T-helper 17 cell (primary cell): ENCODE data around the gene CSPG5. TPM values are rescaled to one million over a fixed set of nuclear protein-coding genes. Genes with fewer than 3 reads are reported as not detected.

Experiments
- ATAC-seq: fragments of 150-1000 bp; cut with Tn5 transposase; 2 replicates; pipeline ENCODE4 v1.10.0; 2021; ENCODE audit warnings: mild to moderate bottlenecking, moderate library complexity
- DNase-seq, 3 donors: peaks; one replicate each; pipeline versions ENCODE4 v3.0.0 to v3.0.0-alpha.2; 2020 to 2021
- H3K9me3 ChIP-seq: one replicate; pipeline ENCODE4 v1.7.0; 2013; ENCODE audit warnings: low read length, mild to moderate bottlenecking; ENCODE audit not compliant: control insufficient read depth, poor library complexity, severe bottlenecking
- H3K27ac Mint-ChIP-seq: one replicate; pipeline ENCODE4 v1.8.0; 2022; ENCODE audit warnings: mild to moderate bottlenecking, moderate library complexity, mixed read lengths
- H3K27me3 Mint-ChIP-seq: one replicate; pipeline ENCODE4 v1.8.0; 2022; ENCODE audit warnings: mixed read lengths
- H3K36me3 Mint-ChIP-seq: one replicate; pipeline ENCODE4 v1.8.0; 2022; ENCODE audit warnings: low read depth, mixed read lengths
- H3K4me1 Mint-ChIP-seq: one replicate; pipeline ENCODE4 v1.8.0; 2022; ENCODE audit warnings: mild to moderate bottlenecking, mixed read lengths
- H3K4me3 Mint-ChIP-seq: one replicate; pipeline ENCODE4 v1.8.0; 2022; ENCODE audit warnings: mild to moderate bottlenecking, moderate library complexity, mixed read lengths
- total RNA-seq, 4 donors: library from RNA in 2 of 4; stranded (reverse) in 2 of 4; gene quantifications; one replicate each; pipeline ENCODE4 v1.2.3 and lab custom pipeline; 2022 to 2026

Gene CSPG5
- total RNA-seq, 2 donors from 2014 or later = 0.21 to 0.35 TPM

DNA sequence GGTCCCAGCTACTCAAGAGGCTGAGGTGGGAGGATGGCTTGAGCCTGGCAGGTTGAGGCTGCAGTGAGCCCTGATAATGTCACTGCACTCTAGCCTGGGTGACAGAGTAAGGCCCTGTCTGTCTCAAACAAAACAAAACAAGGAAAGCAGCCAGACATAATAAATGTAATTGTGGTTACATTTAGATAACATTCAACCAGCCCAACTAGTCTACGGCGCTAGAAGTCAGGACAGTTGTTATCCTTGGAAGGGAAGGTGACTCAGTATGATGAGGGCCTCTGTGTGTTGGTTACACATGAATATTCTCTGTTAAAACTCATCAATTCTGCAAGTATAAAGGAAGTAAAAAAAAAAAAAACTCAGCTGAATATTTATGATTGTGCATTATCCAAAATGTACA is 27.0 kb upstream of the CSPG5 start:
- H3K27ac Mint-ChIP-seq = peak overlapping the region; percentile 59
- H3K9me3 ChIP-seq = no peaks in the 10 kb centered on the region
- H3K4me1 Mint-ChIP-seq = no peaks in the 10 kb centered on the region
- DNase-seq (no peak), ATAC-seq (no peak)
- no peak overlapping the region for H3K4me3 Mint-ChIP-seq
- no peaks in the 10 kb centered on the region for H3K27me3 Mint-ChIP-seq
- H3K36me3 Mint-ChIP-seq = peaks cover 9% of the 10 kb centered on the region

DNA sequence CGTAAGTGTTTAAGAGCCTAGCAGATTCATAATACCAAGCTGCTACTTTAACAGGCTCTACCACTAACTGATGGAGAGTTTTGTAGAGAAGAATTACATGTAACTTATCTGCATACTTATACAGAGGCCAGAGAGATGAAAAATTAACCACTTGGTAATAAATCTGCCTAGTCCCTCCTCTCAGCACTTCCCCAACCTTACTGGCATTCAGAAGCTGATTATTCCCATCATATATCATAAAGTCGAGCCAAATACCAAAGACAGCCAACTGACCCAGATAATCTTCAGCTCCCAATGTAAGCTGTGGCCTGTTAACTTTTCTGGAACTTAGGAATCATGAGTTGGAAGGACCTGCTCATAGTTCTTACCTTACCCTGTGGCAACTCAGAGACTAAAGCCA is 25.5 kb upstream of the CSPG5 start:
- no peaks in the 10 kb centered on the region for H3K27me3 Mint-ChIP-seq
- H3K4me3 Mint-ChIP-seq = no peak overlapping the region
- H3K4me1 Mint-ChIP-seq = no peaks in the 10 kb centered on the region
- ATAC-seq (no peak), DNase-seq (no peak)
- peaks cover 2% of the 10 kb centered on the region for H3K36me3 Mint-ChIP-seq
- no peaks in the 10 kb centered on the region for H3K9me3 ChIP-seq
- no peak overlapping the region for H3K27ac Mint-ChIP-seq

DNA sequence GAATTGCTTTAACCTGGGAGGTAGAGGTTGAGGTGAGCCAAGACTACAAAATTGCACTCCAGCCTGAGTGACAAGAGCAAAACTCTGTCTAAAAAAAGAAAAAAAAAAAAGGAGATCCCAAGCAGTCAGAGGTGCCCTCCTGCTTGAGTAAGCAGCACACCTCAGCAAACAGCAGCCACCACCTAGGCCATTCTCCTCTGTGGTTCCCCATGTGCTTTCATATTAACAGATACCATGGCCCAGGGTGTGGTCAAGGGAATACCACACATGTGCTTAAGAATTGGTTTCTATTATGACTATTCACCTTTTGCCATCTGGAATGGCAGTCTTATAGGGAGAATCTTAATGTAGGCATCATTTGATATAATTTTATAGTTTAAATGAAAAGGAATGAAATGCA is 24.7 kb upstream of the CSPG5 start:
- peaks cover 2% of the 10 kb centered on the region for H3K36me3 Mint-ChIP-seq
- no peaks in the 10 kb centered on the region for H3K4me1 Mint-ChIP-seq
- H3K27me3 Mint-ChIP-seq = no peaks in the 10 kb centered on the region
- DNase-seq (no peak), ATAC-seq (no peak)
- H3K9me3 ChIP-seq = no peaks in the 10 kb centered on the region
- H3K4me3 Mint-ChIP-seq = no peak overlapping the region
- H3K27ac Mint-ChIP-seq = no peak overlapping the region

DNA sequence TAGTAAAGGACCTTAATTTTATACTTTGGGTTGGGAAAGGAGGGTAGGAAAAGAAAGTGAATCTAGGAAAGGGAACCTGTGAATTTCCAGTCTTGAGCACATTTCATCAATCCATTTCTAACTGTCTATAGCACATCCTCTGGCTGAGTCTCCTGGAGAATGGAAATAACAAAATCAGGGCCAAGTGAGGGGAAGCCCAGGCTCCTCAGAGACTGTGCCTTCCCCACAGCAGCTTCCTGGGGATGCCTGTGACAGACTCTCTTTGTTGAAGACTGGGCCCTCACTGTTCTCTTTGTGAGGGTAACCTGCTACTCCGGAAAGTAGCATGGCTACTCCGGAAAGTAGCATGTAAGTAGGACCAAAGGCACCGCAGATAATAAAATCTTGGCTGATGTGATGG is 22.6 kb upstream of the CSPG5 start:
- DNase-seq (no peak), ATAC-seq (no peak)
- H3K4me1 Mint-ChIP-seq = no peaks in the 10 kb centered on the region
- no peak overlapping the region for H3K4me3 Mint-ChIP-seq
- peaks cover 5% of the 10 kb centered on the region for H3K36me3 Mint-ChIP-seq
- no peak overlapping the region for H3K27ac Mint-ChIP-seq
- H3K9me3 ChIP-seq = no peaks in the 10 kb centered on the region
- no peaks in the 10 kb centered on the region for H3K27me3 Mint-ChIP-seq

DNA sequence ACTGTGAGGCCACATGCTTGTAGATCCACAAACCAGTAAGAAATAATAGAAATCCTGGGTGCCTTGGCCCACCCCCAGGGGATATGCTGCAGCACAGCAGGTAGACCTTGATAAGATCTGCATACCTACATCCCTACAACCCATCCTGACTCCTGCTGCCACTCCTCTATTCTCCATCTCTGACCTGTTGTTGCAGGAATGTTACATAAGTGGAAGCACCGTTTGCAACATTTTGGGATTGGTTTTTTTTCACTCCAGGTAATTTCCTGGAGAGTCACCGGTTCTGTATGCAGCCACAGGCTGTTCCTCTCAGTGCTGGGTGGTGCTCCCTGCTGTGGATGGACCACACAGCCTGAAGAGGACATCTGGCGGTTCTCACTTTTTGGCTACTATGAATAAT is 16.1 kb upstream of the CSPG5 start:
- H3K27me3 Mint-ChIP-seq = no peaks in the 10 kb centered on the region
- no peak for ATAC-seq
- peaks cover 6% of the 10 kb centered on the region for H3K36me3 Mint-ChIP-seq
- no peaks in the 10 kb centered on the region for H3K9me3 ChIP-seq
- H3K4me3 Mint-ChIP-seq = peak overlapping the region; percentile 36
- H3K4me1 Mint-ChIP-seq = no peaks in the 10 kb centered on the region
- DNase-seq = no peak
- H3K27ac Mint-ChIP-seq = no peak overlapping the region

DNA sequence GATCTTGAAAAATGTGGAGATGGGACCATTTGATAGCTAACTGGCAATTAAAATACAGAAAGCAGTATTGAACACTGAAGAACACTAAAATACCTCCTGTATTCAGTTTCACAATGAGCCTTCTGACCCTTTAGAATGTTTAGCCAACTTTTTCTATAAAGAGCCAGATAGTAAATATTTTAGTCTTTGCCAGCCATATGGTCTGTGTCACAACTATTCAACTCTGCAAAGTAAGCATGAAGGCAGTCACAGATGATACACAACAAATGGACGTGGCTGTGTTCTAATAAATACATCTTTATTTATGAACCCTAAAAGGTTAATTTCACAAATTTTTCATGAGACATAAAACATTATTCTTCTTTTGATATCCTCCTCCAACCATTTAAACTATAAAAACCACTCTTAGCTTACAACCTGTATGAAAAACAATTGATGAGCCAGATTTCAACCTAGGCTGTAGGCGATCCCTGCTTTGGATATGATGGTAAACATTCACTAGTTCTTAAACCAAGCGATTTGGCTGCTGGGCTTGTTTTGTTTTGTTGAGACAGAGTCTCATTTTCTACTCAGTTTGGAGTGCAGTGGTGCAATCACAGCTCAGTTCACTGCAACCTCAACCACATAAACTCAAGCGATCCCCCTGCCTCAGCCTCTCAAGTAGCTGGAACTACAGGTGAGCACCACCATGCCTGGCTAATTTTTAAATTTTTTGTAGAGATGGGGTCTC is 13.6 kb upstream of the CSPG5 start:
- H3K27ac Mint-ChIP-seq = peak overlapping the region; percentile 8
- ATAC-seq = no peak
- peaks cover 3% of the 10 kb centered on the region for H3K36me3 Mint-ChIP-seq
- no peak overlapping the region for H3K4me3 Mint-ChIP-seq
- H3K27me3 Mint-ChIP-seq = no peaks in the 10 kb centered on the region
- DNase-seq = no peak
- no peaks in the 10 kb centered on the region for H3K4me1 Mint-ChIP-seq
- no peaks in the 10 kb centered on the region for H3K9me3 ChIP-seq

DNA sequence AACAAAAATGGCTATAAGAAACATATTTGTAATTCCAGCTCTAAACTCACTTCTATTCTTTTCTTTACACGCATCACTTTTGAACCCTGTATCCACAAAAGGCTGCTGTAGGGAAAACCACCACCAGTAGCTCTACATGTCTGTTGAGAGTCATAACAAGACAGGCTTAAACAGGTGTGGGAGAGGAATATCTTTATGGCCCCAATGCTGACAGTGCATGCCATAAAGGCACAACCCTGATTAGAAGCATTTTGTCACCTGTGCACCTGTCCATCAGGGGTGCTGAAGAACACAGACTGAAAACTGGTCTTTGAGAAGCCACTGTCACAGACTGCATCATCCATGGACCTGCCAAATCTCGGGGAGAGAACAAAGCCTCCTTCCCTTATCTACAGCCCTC is 11.6 kb upstream of the CSPG5 start:
- no peak for ATAC-seq
- H3K4me3 Mint-ChIP-seq = no peak overlapping the region

DNA sequence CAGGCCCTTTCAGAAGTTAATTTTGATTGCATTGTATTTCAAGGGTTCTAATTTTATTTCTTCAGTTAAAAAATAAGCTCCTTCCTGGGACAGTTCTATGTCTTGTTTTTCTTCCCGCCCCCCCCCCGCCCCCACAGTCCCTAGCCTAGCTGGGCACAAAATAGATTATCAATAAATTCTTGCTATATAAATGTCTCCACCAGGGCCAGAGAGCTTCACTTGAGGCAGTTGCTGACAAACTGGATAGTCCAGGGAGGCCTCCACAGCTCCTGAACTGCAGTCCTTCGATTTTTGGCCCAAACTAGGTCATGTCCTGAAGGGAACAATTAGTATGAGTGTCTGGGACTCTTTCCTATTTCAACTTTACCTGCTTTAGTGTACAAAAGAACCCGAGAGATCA is 9.9 kb upstream of the CSPG5 start:
- H3K27me3 Mint-ChIP-seq = no peaks in the 10 kb centered on the region
- H3K36me3 Mint-ChIP-seq = no peaks in the 10 kb centered on the region
- ATAC-seq (no peak), DNase-seq (no peak)
- H3K9me3 ChIP-seq = no peaks in the 10 kb centered on the region
- H3K4me3 Mint-ChIP-seq = no peak overlapping the region
- no peaks in the 10 kb centered on the region for H3K4me1 Mint-ChIP-seq
- no peak overlapping the region for H3K27ac Mint-ChIP-seq

More for the DNA sequence above, 11.6 kb upstream of the CSPG5 start:
- DNase-seq = no peak
- peaks cover 3% of the 10 kb centered on the region for H3K36me3 Mint-ChIP-seq
- no peaks in the 10 kb centered on the region for H3K4me1 Mint-ChIP-seq
- H3K9me3 ChIP-seq = no peaks in the 10 kb centered on the region
- H3K27me3 Mint-ChIP-seq = no peaks in the 10 kb centered on the region
- peak overlapping the region; percentile 72 for H3K27ac Mint-ChIP-seq

DNA sequence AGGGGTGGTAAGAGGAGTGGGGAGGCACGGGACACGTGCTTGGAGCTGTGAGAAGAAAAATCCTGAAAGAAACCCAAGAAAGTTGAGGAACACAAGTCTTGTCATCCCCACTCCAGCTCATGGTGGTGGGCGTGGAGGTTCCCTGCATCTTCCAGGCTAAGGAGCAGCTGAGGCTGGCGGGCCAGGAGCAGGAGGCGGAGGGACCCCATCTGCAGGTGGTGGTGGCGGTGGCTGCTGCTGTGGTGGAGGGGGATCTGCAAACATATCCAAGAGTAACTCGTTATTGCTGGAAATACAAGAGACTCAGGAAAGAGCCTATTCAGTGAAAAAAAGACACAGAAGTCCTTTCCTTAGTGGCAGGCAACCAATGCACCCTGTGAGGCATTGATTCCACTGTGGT is 9.4 kb upstream of the CSPG5 start:
- Mint-ChIP-seq H3K4me1 (no peaks in the 10 kb centered on the region), H3K27ac (no peak overlapping the region), H3K27me3 (no peaks in the 10 kb centered on the region), H3K4me3 (no peak overlapping the region), H3K36me3 (no peaks in the 10 kb centered on the region)
- H3K9me3 ChIP-seq = no peaks in the 10 kb centered on the region
- no peak for DNase-seq
- no peak for ATAC-seq

DNA sequence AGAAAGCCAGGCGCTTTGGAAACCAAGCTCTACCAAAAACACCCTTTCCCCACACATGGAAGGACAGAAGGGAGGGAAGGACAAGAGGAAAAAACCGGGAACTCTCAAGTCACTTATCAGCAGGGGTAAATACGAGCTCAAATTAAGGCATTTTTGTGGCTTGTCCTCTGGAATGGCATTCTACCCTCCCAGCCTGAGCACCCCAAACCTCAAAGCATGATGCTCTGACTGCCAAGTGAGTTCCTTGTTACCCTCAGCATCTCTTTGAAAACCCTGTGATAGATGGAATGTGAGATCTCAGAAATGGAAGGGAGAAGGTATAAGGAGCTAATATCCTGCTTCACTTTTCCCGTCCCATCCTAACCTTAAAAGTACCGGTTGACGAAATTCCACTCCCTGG is 8.1 kb upstream of the CSPG5 start:
- no peak for ATAC-seq
- H3K4me3 Mint-ChIP-seq = no peak overlapping the region
- no peaks in the 10 kb centered on the region for H3K4me1 Mint-ChIP-seq
- no peak overlapping the region for H3K27ac Mint-ChIP-seq
- H3K36me3 Mint-ChIP-seq = no peaks in the 10 kb centered on the region
- no peak for DNase-seq
- H3K9me3 ChIP-seq = no peaks in the 10 kb centered on the region
- H3K27me3 Mint-ChIP-seq = no peaks in the 10 kb centered on the region

DNA sequence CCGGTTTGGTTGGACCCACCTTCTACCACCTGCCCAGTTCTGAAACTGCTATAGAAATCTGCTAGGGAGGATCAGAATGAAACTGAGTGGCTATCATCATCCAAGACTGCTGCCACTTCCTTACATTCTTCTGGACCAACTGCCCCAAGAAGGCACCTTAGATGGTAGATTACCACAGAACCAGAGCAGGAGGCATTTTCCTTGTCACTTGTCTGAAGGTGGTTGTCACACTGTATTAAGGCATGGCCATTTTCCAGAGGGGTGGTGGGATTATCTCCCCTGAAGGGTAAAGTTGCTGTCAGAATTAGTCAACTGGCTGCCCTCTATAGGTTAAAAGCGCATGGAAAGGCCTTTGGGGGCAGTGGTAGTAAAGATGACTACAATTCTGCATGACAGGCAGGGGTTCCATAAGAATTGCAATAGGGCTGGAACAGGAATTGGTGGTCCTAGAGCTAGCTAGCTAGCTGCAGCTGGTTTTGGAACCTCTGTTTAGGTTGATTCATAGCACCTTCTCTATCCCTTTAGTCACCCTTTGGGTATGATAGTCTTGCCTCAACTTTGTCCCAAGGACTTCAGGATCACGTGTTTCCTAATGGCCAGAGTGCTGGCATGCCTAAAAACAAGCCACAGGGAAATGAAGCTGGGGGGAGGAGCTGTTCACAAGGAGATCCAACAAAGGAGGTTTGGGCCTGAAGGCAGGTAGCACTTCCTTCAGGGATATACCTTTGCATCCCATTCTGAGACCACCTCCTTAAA is 4.8 kb upstream of the CSPG5 start:
- no peak overlapping the region for H3K27ac Mint-ChIP-seq
- H3K4me1 Mint-ChIP-seq = peaks cover 6% of the 10 kb centered on the region
- ATAC-seq (no peak), DNase-seq (no peak)
- peaks cover 15% of the 10 kb centered on the region for H3K27me3 Mint-ChIP-seq
- H3K36me3 Mint-ChIP-seq = peaks cover 2% of the 10 kb centered on the region
- H3K4me3 Mint-ChIP-seq = no peak overlapping the region
- no peaks in the 10 kb centered on the region for H3K9me3 ChIP-seq

DNA sequence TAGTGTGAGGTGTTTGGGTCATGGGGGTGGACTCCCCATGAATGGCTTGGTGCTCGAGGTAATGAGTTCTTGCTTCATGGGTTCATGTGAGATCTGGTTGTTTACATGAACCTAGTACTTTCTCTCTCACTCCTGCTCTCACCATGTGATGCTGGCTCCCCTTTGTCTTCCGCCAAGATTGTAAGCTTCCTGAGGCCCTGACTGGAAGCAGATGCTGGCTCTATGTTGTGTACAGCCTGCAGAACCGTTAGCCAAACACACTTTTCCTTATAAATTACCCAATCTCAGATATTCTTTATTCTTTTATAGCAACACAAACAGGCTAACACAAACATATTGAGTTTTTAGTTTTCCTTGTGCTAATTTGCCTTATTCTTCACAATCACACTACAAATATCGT is 3.2 kb upstream of the CSPG5 start:
- Mint-ChIP-seq H3K36me3 (peaks cover 2% of the 10 kb centered on the region), H3K4me1 (peaks cover 6% of the 10 kb centered on the region), H3K27ac (no peak overlapping the region), H3K4me3 (no peak overlapping the region), H3K27me3 (peaks cover 15% of the 10 kb centered on the region)
- no peaks in the 10 kb centered on the region for H3K9me3 ChIP-seq
- DNase-seq (no peak), ATAC-seq (no peak)

DNA sequence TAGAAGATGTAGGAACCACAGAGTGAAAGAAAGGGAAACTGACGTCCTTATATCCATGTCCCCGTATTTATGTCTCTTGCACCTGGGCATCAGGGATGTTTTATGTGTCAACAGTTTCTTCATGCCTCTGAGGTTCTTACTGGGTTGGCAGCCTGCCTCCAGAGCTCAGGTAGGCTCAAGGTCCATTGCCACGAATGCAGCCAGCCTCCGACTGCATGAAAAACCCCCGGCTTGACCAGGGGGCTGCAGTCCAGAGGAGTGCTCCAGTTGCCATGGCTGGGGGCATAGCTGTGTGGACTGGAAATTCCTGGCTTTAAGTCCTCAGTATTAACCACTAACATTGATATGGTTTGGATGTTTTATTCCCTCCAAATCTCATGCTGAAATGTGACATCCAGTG is 2.8 kb upstream of the CSPG5 start:
- H3K4me1 Mint-ChIP-seq = peaks cover 6% of the 10 kb centered on the region
- H3K36me3 Mint-ChIP-seq = peaks cover 2% of the 10 kb centered on the region
- H3K9me3 ChIP-seq = no peaks in the 10 kb centered on the region
- no peak overlapping the region for H3K4me3 Mint-ChIP-seq
- H3K27ac Mint-ChIP-seq = no peak overlapping the region
- ATAC-seq (no peak), DNase-seq (no peak)
- peaks cover 15% of the 10 kb centered on the region for H3K27me3 Mint-ChIP-seq

DNA sequence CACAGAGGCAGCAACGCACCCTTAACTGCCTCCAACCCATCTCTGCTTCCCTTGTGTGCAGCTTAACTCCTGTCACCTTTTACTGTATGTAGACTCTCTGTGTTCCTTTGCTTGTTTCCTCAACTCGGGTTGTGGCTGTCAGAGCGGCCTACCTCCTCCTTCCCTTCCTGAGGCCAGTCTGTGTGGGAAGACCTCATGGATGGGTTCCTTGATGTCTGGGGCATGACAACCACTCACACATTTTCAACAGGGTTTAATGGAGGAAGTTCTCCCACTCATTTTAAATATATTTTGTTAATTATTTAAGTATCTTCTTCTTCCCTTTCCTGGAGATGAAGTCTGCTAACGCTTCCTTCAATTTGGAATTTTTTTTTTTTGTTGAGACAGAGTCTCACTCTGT is 1.8 kb upstream of the CSPG5 start:
- H3K27me3 Mint-ChIP-seq = peaks cover 15% of the 10 kb centered on the region
- no peak for DNase-seq
- no peak overlapping the region for H3K27ac Mint-ChIP-seq

More for the DNA sequence above, 1.8 kb upstream of the CSPG5 start:
- Mint-ChIP-seq H3K36me3 (peaks cover 2% of the 10 kb centered on the region), H3K4me1 (peaks cover 6% of the 10 kb centered on the region), H3K4me3 (peak overlapping the region; percentile 73)
- H3K9me3 ChIP-seq = no peaks in the 10 kb centered on the region
- ATAC-seq = no peak
